DOHH2 (cell line): ENCODE data around the gene RPRD1B.

Experiments used
- H3F3A ChIP-seq: fragments of 200-600 bp; sonication (generic), shearing (Covaris generic); 2 replicates; pipeline ENCODE4 v1.6.0; 2016; ENCODE audit warnings: antibody characterized with exemption, mild to moderate bottlenecking; ENCODE audit not compliant: control insufficient read depth, insufficient read depth
- H3K27ac ChIP-seq: fragments of 200-600 bp; sonication (generic); 2 replicates; pipeline ENCODE4 v1.5.1; 2014; ENCODE audit warnings: low read depth, mild to moderate bottlenecking, low read length, moderate library complexity
- H3K27me3 ChIP-seq: fragments of 200-600 bp; sonication (generic); 2 replicates; pipeline ENCODE4 v1.6.1; 2014; ENCODE audit warnings: mild to moderate bottlenecking, low read length, mixed read lengths; ENCODE audit not compliant: control insufficient read depth
- H3K36me3 ChIP-seq: fragments of 200-600 bp; sonication (generic); 2 replicates; pipeline ENCODE4 v1.6.1; 2014; ENCODE audit warnings: mild to moderate bottlenecking, low read length, moderate library complexity, mixed read lengths; ENCODE audit not compliant: control insufficient read depth
- H3K4me1 ChIP-seq: fragments of 200-600 bp; sonication (generic); 2 replicates; pipeline ENCODE4 v1.6.1; 2014; ENCODE audit warnings: mild to moderate bottlenecking, low read length, mixed read lengths; ENCODE audit not compliant: control insufficient read depth
- H3K4me2 ChIP-seq: fragments of 200-600 bp; sonication (generic); 2 replicates; pipeline ENCODE4 v1.6.0; 2014; ENCODE audit warnings: mild to moderate bottlenecking, low read length, moderate library complexity
- H3K4me3 ChIP-seq: fragments of 200-600 bp; sonication (generic); 2 replicates; pipeline ENCODE4 v1.5.1; 2014; ENCODE audit warnings: mild to moderate bottlenecking, low read length, mixed read lengths
- H3K79me2 ChIP-seq: fragments of 200-600 bp; sonication (generic); 2 replicates; pipeline ENCODE4 v1.6.1; 2014; ENCODE audit warnings: mild to moderate bottlenecking, low read length, mixed read lengths; ENCODE audit not compliant: control insufficient read depth
- H3K9me2 ChIP-seq: fragments of 200-600 bp; sonication (generic); replicated peaks from 2 replicates; pipeline ENCODE4 v1.6.1; 2014; ENCODE audit warnings: mild to moderate bottlenecking, low read length, mixed read lengths; ENCODE audit not compliant: control insufficient read depth
- H3K9me3 ChIP-seq: fragments of 200-600 bp; sonication (generic); 2 replicates; pipeline ENCODE4 v1.6.1; 2014; ENCODE audit warnings: antibody characterized with exemption, low read length, mixed read lengths; ENCODE audit not compliant: control insufficient read depth, insufficient read depth
- H4K20me1 ChIP-seq: fragments of 200-600 bp; sonication (generic); 2 replicates; pipeline ENCODE4 v1.6.0; 2014; ENCODE audit warnings: low read depth, mild to moderate bottlenecking, antibody characterized with exemption, low read length, moderate library complexity; ENCODE audit not compliant: control insufficient read depth, insufficient read depth
- EZH2phosphoT487 ChIP-seq: fragments of 200-600 bp; sonication (generic); IDR thresholded peaks from 2 replicates; pipeline ENCODE4 v1.6.1; 2017; ENCODE audit warnings: borderline replicate concordance, mild to moderate bottlenecking, antibody characterized with exemption, low read length, moderate library complexity, mixed read lengths
- TF ChIP-seq, protein P1 (sequence below): fragments of 200-600 bp; sonication (generic); IDR thresholded peaks from one replicate; pipeline ENCODE4 v1.5.1; 2014; ENCODE audit warnings: antibody characterized with exemption, mild to moderate bottlenecking, low read depth, low read length; ENCODE audit not compliant: poor library complexity, severe bottlenecking

Gene RPRD1B

DNA sequence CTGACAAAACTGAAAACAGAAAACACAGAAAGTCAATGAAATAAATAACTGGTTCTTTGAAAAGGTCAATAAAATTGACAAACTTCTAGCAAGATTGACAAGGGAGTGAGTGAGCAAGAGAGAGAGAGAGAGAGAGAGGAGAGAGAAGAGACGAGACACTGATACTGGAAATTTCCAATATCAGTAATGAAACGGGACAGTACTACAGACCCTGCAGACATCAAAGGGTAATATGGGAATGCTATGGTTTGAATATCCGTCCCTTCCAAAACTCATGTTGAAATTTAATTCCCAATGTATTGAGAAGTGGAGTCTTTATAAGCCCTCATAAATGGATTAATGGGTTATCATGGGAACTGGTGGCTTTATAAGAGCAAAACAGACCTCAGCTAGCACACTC, 4.1 kb upstream of the RPRD1B start:
- Histone ChIP-seq H4K20me1 (peaks cover 2% of the 10 kb centered on the region; the same call in 1 of the 2 replicates), H3K4me2 (no peak overlapping the region), H3K27me3 (no peaks in the 10 kb centered on the region), H3K36me3 (peaks cover 49% of the 10 kb centered on the region), H3K27ac (no peak overlapping the region), H3K79me2 (peaks cover 99% of the 10 kb centered on the region), H3K4me3 (no peak overlapping the region), H3K9me2 (no peaks in the 10 kb centered on the region), H3F3A (no peaks in the 10 kb centered on the region), H3K9me3 (no peaks in the 10 kb centered on the region), H3K4me1 (peaks cover 42% of the 10 kb centered on the region)
- TF ChIP-seq, protein P1, sequence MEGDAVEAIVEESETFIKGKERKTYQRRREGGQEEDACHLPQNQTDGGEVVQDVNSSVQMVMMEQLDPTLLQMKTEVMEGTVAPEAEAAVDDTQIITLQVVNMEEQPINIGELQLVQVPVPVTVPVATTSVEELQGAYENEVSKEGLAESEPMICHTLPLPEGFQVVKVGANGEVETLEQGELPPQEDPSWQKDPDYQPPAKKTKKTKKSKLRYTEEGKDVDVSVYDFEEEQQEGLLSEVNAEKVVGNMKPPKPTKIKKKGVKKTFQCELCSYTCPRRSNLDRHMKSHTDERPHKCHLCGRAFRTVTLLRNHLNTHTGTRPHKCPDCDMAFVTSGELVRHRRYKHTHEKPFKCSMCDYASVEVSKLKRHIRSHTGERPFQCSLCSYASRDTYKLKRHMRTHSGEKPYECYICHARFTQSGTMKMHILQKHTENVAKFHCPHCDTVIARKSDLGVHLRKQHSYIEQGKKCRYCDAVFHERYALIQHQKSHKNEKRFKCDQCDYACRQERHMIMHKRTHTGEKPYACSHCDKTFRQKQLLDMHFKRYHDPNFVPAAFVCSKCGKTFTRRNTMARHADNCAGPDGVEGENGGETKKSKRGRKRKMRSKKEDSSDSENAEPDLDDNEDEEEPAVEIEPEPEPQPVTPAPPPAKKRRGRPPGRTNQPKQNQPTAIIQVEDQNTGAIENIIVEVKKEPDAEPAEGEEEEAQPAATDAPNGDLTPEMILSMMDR: no peak
- TF ChIP-seq EZH2phosphoT487: no peak

DNA sequence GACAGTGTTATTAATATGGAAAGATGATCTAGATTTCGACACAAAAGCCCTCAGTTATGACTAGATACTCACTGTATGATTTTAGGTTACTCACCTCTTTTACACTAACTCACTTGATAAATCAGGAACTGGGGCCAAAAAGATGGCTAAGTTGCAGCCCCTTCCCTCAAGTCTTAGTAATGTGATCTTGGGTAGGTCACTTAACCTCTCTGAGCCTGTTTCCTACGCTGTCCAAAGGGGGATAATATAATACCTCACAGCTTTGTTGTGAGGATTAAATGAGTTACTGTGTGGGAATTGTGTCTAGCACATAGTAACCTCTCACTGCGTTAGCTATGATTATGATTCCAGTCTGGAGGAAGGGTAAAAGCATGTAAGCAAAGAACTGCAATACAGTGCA, 1.6 kb upstream of the RPRD1B start:
- no peaks in the 10 kb centered on the region for H3F3A ChIP-seq
- H3K27me3 ChIP-seq: no peaks in the 10 kb centered on the region
- H3K27ac ChIP-seq: 0 out of 2 replicates have a peak overlapping the region, but pooled peaks have one; percentile 58
- peak overlapping the region; percentile 88 for H3K4me3 ChIP-seq
- peaks cover 99% of the 10 kb centered on the region for H3K79me2 ChIP-seq
- no peak for TF ChIP-seq EZH2phosphoT487
- TF ChIP-seq, protein P1: no peak
- peaks cover 61% of the 10 kb centered on the region for H3K36me3 ChIP-seq
- H4K20me1 ChIP-seq: no peaks in the 10 kb centered on the region
- H3K9me2 ChIP-seq: no peaks in the 10 kb centered on the region
- H3K4me2 ChIP-seq: peak overlapping the region; percentile 89
- H3K9me3 ChIP-seq: no peaks in the 10 kb centered on the region
- peaks cover 59% of the 10 kb centered on the region for H3K4me1 ChIP-seq

DNA sequence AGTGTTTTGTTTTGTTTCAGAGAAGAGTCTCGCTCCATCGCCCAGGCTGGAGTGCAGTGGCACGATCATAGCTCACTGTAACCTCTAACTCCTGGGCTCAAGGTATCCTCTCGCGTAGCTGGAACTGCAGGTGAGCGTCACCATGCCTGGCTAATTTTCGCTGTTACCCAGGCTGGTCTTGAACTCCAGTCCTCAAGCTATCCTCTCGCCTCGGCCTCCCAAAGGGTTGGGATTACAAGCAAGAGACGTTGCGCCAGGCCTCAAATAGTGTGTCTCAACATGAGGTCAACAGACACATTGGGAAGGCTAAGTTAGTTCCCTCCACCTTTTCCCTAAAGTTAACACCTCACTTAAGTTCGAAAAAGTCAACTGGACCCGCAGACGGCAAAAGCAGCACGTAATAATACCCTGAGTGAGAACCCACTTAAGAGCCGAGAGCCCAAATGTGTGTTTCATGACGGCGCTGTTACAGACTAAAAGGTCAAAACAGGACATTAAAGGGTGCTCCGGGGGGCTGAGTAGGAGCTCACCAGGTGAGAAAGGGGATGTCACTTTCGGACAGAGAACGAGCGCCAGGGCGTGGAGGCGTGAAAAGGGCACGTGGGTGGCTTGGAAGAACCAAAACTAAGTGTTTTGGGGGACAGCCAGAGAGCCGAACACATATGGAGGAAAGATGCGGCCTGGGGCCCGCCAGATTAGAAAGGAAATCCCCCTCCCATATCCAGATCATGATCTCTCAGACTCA, 789 bp upstream of the RPRD1B start:
- H4K20me1 ChIP-seq: no peaks in the 10 kb centered on the region
- no peaks in the 10 kb centered on the region for H3K27me3 ChIP-seq
- peak overlapping the region; percentile 58 for H3K27ac ChIP-seq
- H3F3A ChIP-seq: no peaks in the 10 kb centered on the region
- TF ChIP-seq, protein P1: no peak
- peaks cover 69% of the 10 kb centered on the region for H3K36me3 ChIP-seq
- H3K4me2 ChIP-seq: peak overlapping the region; percentile 89
- no peaks in the 10 kb centered on the region for H3K9me3 ChIP-seq
- peaks cover 57% of the 10 kb centered on the region for H3K4me1 ChIP-seq
- no peaks in the 10 kb centered on the region for H3K9me2 ChIP-seq
- H3K79me2 ChIP-seq: peaks cover 99% of the 10 kb centered on the region
- H3K4me3 ChIP-seq: peak overlapping the region; percentile 88
